HCT116 (cell line): ENCODE measurements around the gene PRND. TPM values are rescaled to one million over a fixed set of nuclear protein-coding genes. Genes with fewer than 3 reads are reported as not detected.

Experiments
- ATAC-seq: fragments of 200-7000 bp; cut with Tn5 transposase; 2 replicates; pipeline ENCODE4 v1.9.1; 2020; ENCODE audit warnings: mild to moderate bottlenecking, moderate library complexity
- BruUV-seq: library from RNA; stranded (reverse); fragments of 400-500 nt; replicated peaks from 2 replicates; lab custom pipeline; 2021; lab: Mats Ljungman, UMichigan
- CTCF ChIA-PET: fragments of 300-600 bp; sonication (Branson Sonifier 250); formaldehyde crosslinking; loops from one replicate; lab custom pipeline; 2021; ENCODE audit warnings: antibody characterized with exemption; lab: Charles Lee
- POLR2A ChIA-PET: fragments of 300-600, 350-600 bp; sonication (Branson Sonifier 250); formaldehyde crosslinking; loops from one replicate; lab custom pipeline; 2021; ENCODE audit warnings: antibody characterized with exemption; lab: Charles Lee
- RAD21 ChIA-PET, 2 experiments: fragments of 300-600 bp; sonication (Branson Sonifier 250); formaldehyde crosslinking; loops; one replicate each; lab custom pipeline; 2023; ENCODE audit warnings: low total read pairs in 2 of 2; ENCODE audit not compliant: uncharacterized antibody in 2 of 2, unreplicated experiment in 2 of 2, low non-redundant PET in 1 of 2; lab: Charles Lee
- DNase-seq: peaks from one replicate; pipeline ENCODE4 v3.0.0-alpha.2; 2010; ENCODE audit warnings: low read depth, low spot score
- H2AFZ ChIP-seq: fragments of 200-600 bp; shearing (Covaris generic), sonication (generic); 2 replicates; pipeline ENCODE4 v1.6.1; 2017; ENCODE audit warnings: low read depth, mixed run types, mixed read lengths, antibody characterized with exemption, low read length; ENCODE audit not compliant: poor library complexity, severe bottlenecking
- H3K27ac ChIP-seq: 2 replicates; pipeline ENCODE4 v1.5.1; 2012; ENCODE audit warnings: low read depth, low read length
- H3K27me3 ChIP-seq: fragments of 200-600 bp; sonication (generic); 2 replicates; pipeline ENCODE4 v1.6.1; 2016; ENCODE audit warnings: mixed run types, low read length, mixed read lengths; ENCODE audit not compliant: insufficient read depth
- H3K36me3 ChIP-seq, 2 experiments: fragments of 200-500 bp in 1 of 2; fragments of 200-600 bp in 1 of 2; sonication (Bioruptor generic) in 1 of 2; sonication (generic) in 1 of 2; 2 replicates each; pipeline versions ENCODE4 v1.5.1 to v1.6.1; 2014 to 2016; ENCODE audit warnings: low read length in 2 of 2, inconsistent platforms in 1 of 2, mixed read lengths in 1 of 2, mixed run types in 1 of 2; ENCODE audit not compliant: insufficient read depth in 2 of 2, control insufficient read depth in 1 of 2
- H3K4me1 ChIP-seq, 2 experiments: fragments of 200-600 bp in 1 of 2; sonication (generic) in 1 of 2; 2 replicates each; pipeline versions ENCODE4 v1.5.1 to v1.6.1; 2012 to 2017; ENCODE audit warnings: low read length in 2 of 2, inconsistent platforms in 1 of 2, mild to moderate bottlenecking in 1 of 2, mixed read lengths in 1 of 2, mixed run types in 1 of 2, moderate library complexity in 1 of 2; ENCODE audit not compliant: insufficient read depth in 2 of 2, control insufficient read depth in 1 of 2
- H3K4me2 ChIP-seq: fragments of 200-600 bp; sonication (generic); 2 replicates; pipeline ENCODE4 v1.6.1; 2017; ENCODE audit warnings: mixed run types, low read length, mixed read lengths
- H3K4me3 ChIP-seq, 2 experiments: fragments of 200-600 bp in 1 of 2; sonication (generic) in 1 of 2; replicated peaks in 1 of 2; 2 replicates each; pipeline ENCODE4 v1.5.1; 2011 to 2016; ENCODE audit warnings: low read length in 2 of 2, control low read depth in 1 of 2, low read depth in 1 of 2, mild to moderate bottlenecking in 1 of 2, mixed read lengths in 1 of 2, mixed run types in 1 of 2
- H3K79me2 ChIP-seq: fragments of 200-600 bp; sonication (generic); 2 replicates; pipeline ENCODE4 v1.6.1; 2017; ENCODE audit warnings: mild to moderate bottlenecking, mixed run types, low read length, moderate library complexity, mixed read lengths; ENCODE audit not compliant: insufficient read depth
- H3K9ac ChIP-seq: fragments of 200-600 bp; sonication (generic); 2 replicates; pipeline ENCODE4 v1.6.1; 2016; ENCODE audit warnings: low read length, mixed read lengths
- H3K9me2 ChIP-seq: fragments of 200-600 bp; sonication (generic), shearing (Covaris generic); 2 replicates; pipeline ENCODE4 v1.6.1; 2017; ENCODE audit warnings: mixed run types, mild to moderate bottlenecking, moderate library complexity; ENCODE audit not compliant: insufficient read depth
- H3K9me3 ChIP-seq, 2 experiments: fragments of 200-500 bp in 1 of 2; fragments of 200-600 bp in 1 of 2; sonication (Bioruptor generic) in 1 of 2; sonication (generic) in 1 of 2; 2 replicates each; pipeline ENCODE4 v1.6.1; 2014 to 2017; ENCODE audit warnings: low read length in 2 of 2, mixed read lengths in 2 of 2, inconsistent platforms in 1 of 2, low read depth in 1 of 2, mild to moderate bottlenecking in 1 of 2, mixed run types in 1 of 2, moderate library complexity in 1 of 2; ENCODE audit not compliant: control insufficient read depth in 1 of 2, insufficient read depth in 1 of 2
- H4K20me1 ChIP-seq: fragments of 200-600 bp; sonication (generic), shearing (Covaris generic); 2 replicates; pipeline ENCODE4 v1.6.1; 2017; ENCODE audit warnings: mixed run types, mild to moderate bottlenecking, moderate library complexity; ENCODE audit not compliant: insufficient read depth
- ATF3 ChIP-seq: IDR thresholded peaks from 2 replicates; pipeline ENCODE4 v1.6.1; 2012
- CBX3 ChIP-seq: IDR thresholded peaks from 2 replicates; pipeline ENCODE4 v1.6.1; 2012; ENCODE audit warnings: low read depth
- EGR1 ChIP-seq: IDR thresholded peaks from 2 replicates; pipeline ENCODE4 v1.6.1; 2012; ENCODE audit warnings: low read depth
- ELF1 ChIP-seq: IDR thresholded peaks from 2 replicates; pipeline ENCODE4 v1.6.1; 2012; ENCODE audit warnings: low read depth, borderline replicate concordance
- EZH2 ChIP-seq: fragments of 200-600 bp; sonication (generic); IDR thresholded peaks from 2 replicates; pipeline ENCODE4 v1.6.1; 2017; ENCODE audit warnings: antibody characterized with exemption, mixed run types
- EZH2phosphoT487 ChIP-seq: fragments of 200-600 bp; IDR thresholded peaks from 2 replicates; pipeline ENCODE4 v1.6.1; 2018; ENCODE audit warnings: antibody characterized with exemption, borderline replicate concordance
- JUND ChIP-seq: IDR thresholded peaks from 2 replicates; pipeline ENCODE4 v1.6.1; 2012
- POLR2AphosphoS5 ChIP-seq: IDR thresholded peaks from 2 replicates; pipeline ENCODE4 v1.6.1; 2011; ENCODE audit warnings: mild to moderate bottlenecking, low read depth, low read length, moderate library complexity
- REST ChIP-seq: IDR thresholded peaks from 2 replicates; pipeline ENCODE4 v1.6.1; 2012; ENCODE audit warnings: low read depth
- SIN3A ChIP-seq: IDR thresholded peaks from 2 replicates; pipeline ENCODE4 v1.6.1; 2012; ENCODE audit warnings: low read depth
- SP1 ChIP-seq: IDR thresholded peaks from 2 replicates; pipeline ENCODE4 v1.6.1; 2012; ENCODE audit warnings: low read depth
- SRF ChIP-seq: IDR thresholded peaks from 2 replicates; pipeline ENCODE4 v1.6.1; 2012; ENCODE audit warnings: low read depth
- TCF7L2 ChIP-seq: IDR thresholded peaks from 2 replicates; pipeline ENCODE4 v1.7.0; 2011; ENCODE audit warnings: borderline replicate concordance, inconsistent platforms; ENCODE audit not compliant: insufficient read depth, insufficient read length; ENCODE audit errors: extremely low read depth
- ZFX ChIP-seq: fragments of 450-650 bp; IDR thresholded peaks from 2 replicates; pipeline ENCODE4 v1.6.1; 2017
- intact Hi-C: fragments of 100-400 bp; cut with micrococcal nuclease; formaldehyde crosslinking; loops from 2 replicates; pipeline ENCODE4 v1.10.0; 2022
- total RNA-seq: library from RNA; stranded (reverse); gene quantifications from one replicate; pipeline ENCODE4 v1.2.1, GENCODE V29; 2021; ENCODE audit not compliant: unreplicated experiment

Gene PRND
- total RNA-seq, 1 experiment from 2014 or later: not detected

- no peak for TF ChIP-seq TCF7L2
- TF ChIP-seq ZFX: no peak
- no peak for TF ChIP-seq EZH2phosphoT487
- no peak for TF ChIP-seq ATF3
- no peak for TF ChIP-seq SIN3A
- TF ChIP-seq POLR2AphosphoS5: no peak
- no peak for TF ChIP-seq EGR1
- TF ChIP-seq REST: no peak
- TF ChIP-seq SP1: no peak
- no peak for TF ChIP-seq SRF
- TF ChIP-seq JUND: no peak
- TF ChIP-seq EZH2: no peak
- TF ChIP-seq ELF1: no peak
- no peak for TF ChIP-seq CBX3
- Histone ChIP-seq H3K4me2 (no peak overlapping the region), H3K9me3 (no peaks in the 10 kb centered on the region), H3K9me2 (no peaks in the 10 kb centered on the region), H3K27ac (no peak overlapping the region), H3K27me3 (no peaks in the 10 kb centered on the region), H2AFZ (no peak overlapping the region), H4K20me1 (peaks cover 16% of the 10 kb centered on the region; the same call in 1 of the 2 replicates), H3K4me1 (peaks cover 2 to 5% of the 10 kb centered on the region in 2 experiments; a peak in 3 of 4 replicates), H3K4me3 (no peak overlapping the region), H3K79me2 (peaks cover 68% of the 10 kb centered on the region), H3K36me3 (peaks cover 19 to 20% of the 10 kb centered on the region in 2 experiments; a peak in 3 of 4 replicates), H3K9ac (no peak overlapping the region)
- RAD21 ChIA-PET: no interaction called here
- intact Hi-C loops: no loop called here
- CTCF ChIA-PET: interaction anchor here (1.6 kb wide), 1 partner anchor 84 kb away, joined by 6 read pairs; no protein-coding TSS in a partner anchor
- BruUV-seq: no TSS peak
- POLR2A ChIA-PET: no interaction called here
- ATAC-seq (no peak), DNase-seq (no peak)
These were observed 23.9 kb upstream of the PRND start for GRCh38 chr20:4697831-4698221.
